BJ (cell line): ENCODE measurements around the gene PPP4R2. TPM values are rescaled to one million over a fixed set of nuclear protein-coding genes. Genes with fewer than 3 reads are reported as not detected.
"Not testable (repeated sequence)": the region's sequence is repeated elsewhere in the genome, so short reads cannot be mapped to it uniquely, and the experiment has no call there.

Source experiments
- CTCF ChIA-PET: fragments of 350-600 bp; formaldehyde crosslinking; extraction: SDS; loops from one replicate; lab custom pipeline; 2021; ENCODE audit warnings: antibody characterized with exemption, inconsistent platforms; lab: Yijun Ruan, JAX
- POLR2A ChIA-PET: fragments of 300-600 bp; sonication (Branson Sonifier 250); formaldehyde crosslinking; extraction: SDS; loops from one replicate; lab custom pipeline; 2021; ENCODE audit warnings: antibody characterized with exemption; lab: Charles Lee
- DNase-seq: peaks from one replicate; pipeline ENCODE4 v3.0.0-alpha.2; 2011; ENCODE audit warnings: low read depth
- H3K27me3 ChIP-seq: 2 replicates; pipeline ENCODE4 v1.6.0; 2011; ENCODE audit warnings: low read length; ENCODE audit not compliant: control insufficient read depth, insufficient read depth
- H3K36me3 ChIP-seq: 2 replicates; pipeline ENCODE4 v1.5.1; 2011; ENCODE audit warnings: low read length; ENCODE audit not compliant: control insufficient read depth, insufficient read depth
- H3K4me3 ChIP-seq: 2 replicates; pipeline ENCODE4 v1.5.1; 2011; ENCODE audit warnings: low read depth, mild to moderate bottlenecking, control low read depth, low read length
- CTCF ChIP-seq: IDR thresholded peaks from 2 replicates; pipeline ENCODE4 v1.5.1; 2011; ENCODE audit warnings: low read depth, mild to moderate bottlenecking, control low read depth, inconsistent platforms, low read length, moderate library complexity; ENCODE audit not compliant: insufficient read depth
- polyA plus RNA-seq: library from polyadenylated mRNA; depleted of rRNA; stranded (reverse); fragments of >200 nt; gene quantifications from 2 replicates; pipeline ENCODE4 v1.2.3, GENCODE V29; 2011

Gene PPP4R2
- polyA plus RNA-seq, 1 experiment, result 9.8 TPM

GRCh38 chr3:73061416-73061815, 64.8 kb downstream of the PPP4R2 start, which contains the start of gene EBLN2:
TSS of gene EBLN2 (plus strand) at chr3:73061659. CDS start at chr3:73062082, 423 bp downstream.
- no peak within 1 kb of the TSS for H3K4me3 ChIP-seq
- POLR2A ChIA-PET, result no interaction called here

DNA sequence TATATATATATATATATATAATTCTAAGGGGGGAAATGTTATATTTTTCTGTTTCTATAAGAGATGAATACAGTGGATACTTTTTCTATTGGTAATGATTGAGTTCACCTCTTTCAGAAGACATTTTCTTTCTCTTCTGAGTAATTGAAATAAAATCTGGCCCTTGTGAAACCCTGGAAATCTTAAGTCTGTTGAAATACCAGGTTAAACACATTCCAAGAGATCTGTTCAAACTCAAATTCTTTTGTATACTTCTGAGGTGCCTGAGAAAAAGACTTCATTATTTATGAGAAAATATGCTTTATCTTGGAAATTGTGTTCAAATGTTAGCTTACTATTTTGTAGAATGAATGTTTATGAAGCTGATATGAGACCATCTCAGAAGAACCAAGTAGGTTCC, 69.6 kb downstream of the PPP4R2 start:
- POLR2A ChIA-PET, H3K27me3 ChIP-seq, H3K4me3 ChIP-seq, H3K36me3 ChIP-seq, DNase-seq: not testable (repeated sequence)
- CTCF ChIA-PET, result interaction anchor here (0.8 to 1.9 kb wide), 3 partner anchors 12 to 247 kb away, joined by 3 to 4 read pairs (median 3); partner anchors contain the start of gene GXYLT2

More at GRCh38 chr3:73061416-73061815, 64.8 kb downstream of the PPP4R2 start, which contains the start of gene EBLN2:
- Histone ChIP-seq H3K27me3 (no peaks in the 10 kb centered on the region), H3K36me3 (peaks cover 5% of the 10 kb centered on the region)
- CTCF ChIA-PET, result no interaction called here
- no peak for TF ChIP-seq CTCF
- DNase-seq, result no peak

GRCh38 chr3:73068419-73068818, 71.8 kb downstream of the PPP4R2 start:
- DNase-seq, result no peak
- Histone ChIP-seq H3K36me3 (no peaks in the 10 kb centered on the region; the same call in 1 of the 2 replicates), H3K27me3 (no peaks in the 10 kb centered on the region), H3K4me3 (no peak overlapping the region)
- ChIA-PET CTCF (no interaction called here), POLR2A (no interaction called here)
- TF ChIP-seq CTCF, result no peak

GRCh38 chr3:73069187-73069586, 72.6 kb downstream of the PPP4R2 start:
- H3K4me3 ChIP-seq, result no peak overlapping the region
- no peak for DNase-seq
- no peak for TF ChIP-seq CTCF
- H3K36me3 ChIP-seq, result no peaks in the 10 kb centered on the region
- CTCF ChIA-PET, result no interaction called here
- POLR2A ChIA-PET, result no interaction called here
- no peaks in the 10 kb centered on the region for H3K27me3 ChIP-seq

DNA sequence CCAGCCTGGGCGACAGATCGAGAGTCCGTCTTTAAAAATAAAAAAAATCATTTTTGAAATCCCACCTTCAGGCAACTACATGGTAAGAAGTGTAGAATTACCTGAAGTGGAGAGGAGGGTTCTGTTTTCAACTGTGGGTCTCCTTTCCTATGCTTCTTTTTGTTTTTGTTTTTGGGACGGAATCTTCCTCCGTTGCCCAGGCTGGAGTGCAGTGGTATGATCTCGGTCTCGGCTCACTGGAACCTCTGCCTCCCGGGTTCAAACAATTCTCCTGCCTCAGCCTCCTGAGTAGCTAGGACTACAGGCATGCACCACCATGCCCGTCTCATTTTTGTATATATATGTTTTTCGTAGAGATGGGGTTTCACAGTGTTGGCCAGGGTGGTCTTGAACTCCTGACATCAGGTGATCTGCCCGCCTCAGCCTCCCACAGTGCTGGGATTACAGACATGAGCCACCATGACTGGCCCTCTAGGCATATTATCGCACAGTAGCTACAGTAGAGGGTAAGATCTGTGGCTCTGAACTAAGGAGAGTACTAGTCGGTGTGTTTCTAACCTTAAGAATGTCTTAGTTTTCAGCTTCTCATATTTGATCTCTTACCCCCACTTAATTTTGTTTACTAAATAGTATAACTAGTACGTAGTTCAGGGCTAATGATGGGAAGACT, 73.3 kb downstream of the PPP4R2 start:
- no peak overlapping the region for H3K4me3 ChIP-seq
- DNase-seq, result no peak
- H3K27me3 ChIP-seq, result no peaks in the 10 kb centered on the region
- no peaks in the 10 kb centered on the region for H3K36me3 ChIP-seq
- POLR2A ChIA-PET, result no interaction called here
- TF ChIP-seq CTCF, result no peak
- CTCF ChIA-PET, result no interaction called here
